Activated CD8-positive, alpha-beta memory T cell treated with anti-CD3 and anti-CD28 coated beads for 1 hour (primary cell): Measurements from ENCODE around the gene CDNF.
A peak's percentile ranks its signal among the peaks of the same experiment; 100 is the strongest.
"Not testable (repeated sequence)": the region's sequence is repeated elsewhere in the genome, so short reads cannot be mapped to it uniquely, and the experiment has no call there.

Source experiments
- DNase-seq, 2 donors: peaks; one replicate each; pipeline ENCODE4 v3.0.0-alpha.2; 2020; ENCODE audit warnings: low read depth in 1 of 2; ENCODE audit errors: extremely low read depth in 1 of 2

CDNF gene

GRCh38 chr10:14840178-14840577 is 2.3 kb upstream of the CDNF start:
- no peak for DNase-seq

GRCh38 chr10:14839305-14839695 is 1.5 kb upstream of the CDNF start:
- DNase-seq: no peak

GRCh38 chr10:14838582-14839304 is 906 bp upstream of the CDNF start:
- DNase-seq: peak in 1 of 2 donors; percentile 13

- DNase-seq: no peak
Observed at GRCh38 chr10:14837003-14837756, 657 bp downstream of the CDNF start.

GRCh38 chr10:14836208-14836607 is 1.6 kb downstream of the CDNF start:
- DNase-seq: no peak

- DNase-seq: no peak
Observed at GRCh38 chr10:14833106-14833505, 4.7 kb downstream of the CDNF start.

- DNase-seq: no peak
Observed at GRCh38 chr10:14826076-14826829, 11.6 kb downstream of the CDNF start.

- DNase-seq: no peak
Observed at GRCh38 chr10:14823966-14824365, 13.9 kb downstream of the CDNF start.

GRCh38 chr10:14822879-14823755 is 14.7 kb downstream of the CDNF start:
- peak in 1 of 2 donors; percentile 17 for DNase-seq

GRCh38 chr10:14821635-14822375 is 16.0 kb downstream of the CDNF start:
- no peak for DNase-seq

GRCh38 chr10:14820775-14821154 is 17.1 kb downstream of the CDNF start:
- no peak for DNase-seq

GRCh38 chr10:14820010-14820774 is 17.6 kb downstream of the CDNF start:
- no peak for DNase-seq

- DNase-seq: not testable (repeated sequence)
Observed at GRCh38 chr10:14816717-14817116, 21.1 kb downstream of the CDNF start.

GRCh38 chr10:14815681-14816080 is 22.2 kb downstream of the CDNF start:
- DNase-seq: no peak

GRCh38 chr10:14812271-14812670 is 25.6 kb downstream of the CDNF start:
- no peak for DNase-seq

- DNase-seq: no peak
Observed at GRCh38 chr10:14810969-14811953, 26.6 kb downstream of the CDNF start.

- no peak for DNase-seq
Observed at GRCh38 chr10:14806318-14806717, 31.5 kb downstream of the CDNF start.

- no peak for DNase-seq
Observed at GRCh38 chr10:14803827-14804226, 34.0 kb downstream of the CDNF start.
